K562 (cell line): ENCODE results near the gene HK1. TPM values are rescaled to one million over a fixed set of nuclear protein-coding genes. Genes with fewer than 3 reads are reported as not detected.

Experiments used
- ATF3 ChIP-seq, 2 experiments: fragments of 450-650 bp in 1 of 2; sonication (generic) in 1 of 2; formaldehyde crosslinking in 1 of 2; IDR thresholded peaks in 1 of 2; conservative IDR thresholded peaks in 1 of 2; 2 replicates each; pipeline versions ENCODE4 v1.6.1 to v1.8.1; 2016 to 2023; ENCODE audit warnings: mild to moderate bottlenecking in 2 of 2, moderate library complexity in 2 of 2, inconsistent platforms in 1 of 2, missing genetic modification reagents in 1 of 2
- BACH1 ChIP-seq: fragments of 200-800 bp; sonication (Bioruptor generic); IDR thresholded peaks from 2 replicates; pipeline ENCODE4 v1.6.1; 2016; ENCODE audit warnings: missing genetic modification characterization, missing compliant biosample characterization
- E2F1 ChIP-seq: sonication (generic); formaldehyde crosslinking; IDR thresholded peaks from 2 replicates; pipeline ENCODE4 v1.8.1; 2023; ENCODE audit warnings: mild to moderate bottlenecking, missing genetic modification reagents, moderate library complexity
- FOXK1 ChIP-seq: sonication (generic); formaldehyde crosslinking; IDR thresholded peaks from 2 replicates; pipeline ENCODE4 v1.8.0; 2022; ENCODE audit warnings: missing genetic modification reagents, mild to moderate bottlenecking, borderline replicate concordance
- HDGF ChIP-seq: fragments of 450-650 bp; IDR thresholded peaks from 2 replicates; pipeline ENCODE4 v1.6.1; 2016
- HMG20A ChIP-seq: fragments of 450-650 bp; formaldehyde crosslinking; conservative IDR thresholded peaks from 2 replicates; pipeline ENCODE4 v1.4.0; 2020; ENCODE audit warnings: mild to moderate bottlenecking, mixed read lengths
- KDM4B ChIP-seq, 2 experiments: fragments of 450-650 bp in 1 of 2; sonication (generic) in 1 of 2; IDR thresholded peaks; 2 replicates each; pipeline ENCODE4 v1.6.1; 2016 to 2017; ENCODE audit warnings: borderline replicate concordance in 2 of 2, antibody characterized with exemption in 1 of 2, low read depth in 1 of 2, mild to moderate bottlenecking in 1 of 2
- KHSRP ChIP-seq: fragments of 450-650 bp; IDR thresholded peaks from 2 replicates; pipeline ENCODE4 v1.6.1; 2017
- KLF16 ChIP-seq: IDR thresholded peaks from 2 replicates; pipeline ENCODE4 v1.6.1; 2016; ENCODE audit warnings: antibody characterized with exemption
- LARP7 ChIP-seq: fragments of 450-650 bp; IDR thresholded peaks from 2 replicates; pipeline ENCODE4 v1.6.1; 2016
- MIER1 ChIP-seq: fragments of 450-650 bp; IDR thresholded peaks from 2 replicates; pipeline ENCODE4 v1.6.1; 2016; ENCODE audit warnings: antibody characterized with exemption, mild to moderate bottlenecking, low read depth
- RAD51 ChIP-seq: fragments of 450-650 bp; IDR thresholded peaks from 2 replicates; pipeline ENCODE4 v1.7.1; 2016; ENCODE audit warnings: low read depth, mild to moderate bottlenecking, borderline replicate concordance
- SAFB ChIP-seq: fragments of 200-400 bp; formaldehyde crosslinking; IDR thresholded peaks from 2 replicates; pipeline ENCODE4 v1.6.1; 2017; ENCODE audit warnings: low read depth, low read length, borderline replicate concordance
- SETDB1 ChIP-seq: IDR thresholded peaks from one replicate; pipeline ENCODE4 v1.6.1; 2012; ENCODE audit warnings: low read length, control low read depth, inconsistent platforms
- SIX5 ChIP-seq, 2 experiments: IDR thresholded peaks; 2 replicates each; pipeline ENCODE4 v1.6.1; 2011; ENCODE audit warnings: low read length in 2 of 2, borderline replicate concordance in 1 of 2, low read depth in 1 of 2, mild to moderate bottlenecking in 1 of 2, moderate library complexity in 1 of 2; ENCODE audit not compliant: insufficient read depth in 1 of 2
- SOX6 ChIP-seq: fragments of 450-650 bp; IDR thresholded peaks from 2 replicates; pipeline ENCODE4 v1.6.1; 2014; ENCODE audit warnings: mild to moderate bottlenecking
- TEAD2 ChIP-seq: fragments of 450-650 bp; IDR thresholded peaks from 2 replicates; pipeline ENCODE4 v1.6.1; 2016; ENCODE audit warnings: missing genetic modification characterization, control low read depth, missing compliant biosample characterization
- TEAD4 ChIP-seq, 2 experiments: sonication (generic) in 1 of 2; formaldehyde crosslinking in 1 of 2; IDR thresholded peaks; 2 replicates each; pipeline versions ENCODE4 v1.6.1 to v1.8.0; 2012 to 2022; ENCODE audit warnings: borderline replicate concordance in 1 of 2, inconsistent platforms in 1 of 2, low read length in 1 of 2, mild to moderate bottlenecking in 1 of 2, missing genetic modification reagents in 1 of 2
- ZBTB1 ChIP-seq: sonication (generic); formaldehyde crosslinking; IDR thresholded peaks from 2 replicates; pipeline ENCODE4 v1.8.1; 2023; ENCODE audit warnings: missing genetic modification reagents, low read depth, mild to moderate bottlenecking, borderline replicate concordance
- ZBTB33 ChIP-seq: sonication (generic); formaldehyde crosslinking; IDR thresholded peaks from 2 replicates; pipeline ENCODE4 v1.8.1; 2023; ENCODE audit warnings: mild to moderate bottlenecking, missing genetic modification reagents
- ZC3H8 ChIP-seq: fragments of 450-650 bp; IDR thresholded peaks from 2 replicates; pipeline ENCODE4 v1.6.1; 2017
- ZFP1 ChIP-seq: fragments of 450-650 bp; formaldehyde crosslinking; IDR thresholded peaks from 2 replicates; pipeline ENCODE4 v1.4.0; 2020; ENCODE audit warnings: mild to moderate bottlenecking, mixed read lengths
- ZKSCAN1 ChIP-seq: fragments of 150-350 bp; IDR thresholded peaks from 2 replicates; pipeline ENCODE4 v1.6.1; 2016; ENCODE audit warnings: low read depth, low read length
- ZNF408 ChIP-seq: fragments of 250-450 bp; sonication (Bioruptor Pico); IDR thresholded peaks from 2 replicates; pipeline ENCODE4 v1.4.0; 2020; ENCODE audit warnings: low read depth, mild to moderate bottlenecking, moderate library complexity
- ZNF695 ChIP-seq: fragments of 450-650 bp; formaldehyde crosslinking; IDR thresholded peaks from 2 replicates; pipeline ENCODE4 v1.4.0; 2020; ENCODE audit warnings: mild to moderate bottlenecking, moderate library complexity
- ZNF707 ChIP-seq: fragments of 250-450 bp; sonication (Bioruptor Pico); conservative IDR thresholded peaks from 2 replicates; pipeline ENCODE4 v1.8.0; 2022; ENCODE audit warnings: inconsistent platforms, mild to moderate bottlenecking, moderate library complexity
- polyA plus RNA-seq, 8 experiments: library from polyadenylated mRNA; depleted of rRNA in 4 of 8; stranded (reverse) in 5 of 8; unstranded in 3 of 8; fragments of >200 nt; fragmentation: Nextera tagmentation in 2 of 8; fragmentation: Illumina TruSeq in 1 of 8; extraction: Ambion mirVana in 2 of 8; extraction: Trizol in 1 of 8; gene quantifications; 2 replicates each; pipeline versions ENCODE4 v1.2.1 to v1.2.3, GENCODE V29; 2011 to 2014; ENCODE audit warnings: inconsistent platforms in 1 of 8, missing spikeins in 1 of 8
- total RNA-seq, 7 experiments: library from RNA; depleted of rRNA in 6 of 7; stranded (reverse); fragments of >200 nt in 6 of 7; fragmentation: Illumina TruSeq in 2 of 7; extraction: Trizol in 2 of 7; gene quantifications; 2 replicates each; pipeline versions ENCODE4 v1.2.1 to v1.2.3, GENCODE V29; 2011 to 2021; ENCODE audit warnings: low replicate concordance in 1 of 7

The HK1 gene
- total and polyA plus RNA-seq, 9 of the 15 experiments (the other 6 are each of a cell fraction or from before 2014, with no cell fraction given) = 29.2 to 444 (median 193) TPM

- TF ChIP-seq SIX5 (IDR thresholded peaks at IDR 0.05; ENCODE audit: borderline replicate concordance in 1 of 2, insufficient read depth in 1 of 2, low read depth in 1 of 2, low read length in 2 of 2) (no peak), TEAD2 (tag) (no peak), SETDB1 (no peak), ZKSCAN1 (no peak), ZBTB1 (no peak), KDM4B (IDR thresholded peaks at IDR 0.05; ENCODE audit: borderline replicate concordance in 2 of 2, low read depth in 1 of 2) (no peak), MIER1 (no peak), BACH1 (tag) (no peak), SAFB (no peak), E2F1 (CRISPR knock-in tag) (no peak), ZFP1 (CRISPR knock-in tag) (no peak), FOXK1 (CRISPR knock-in tag) (peak; percentile 65; the same call in 1 of the 2 replicates), ZBTB33 (0 out of 2 replicates have a peak, but pooled peaks have one; percentile 9), SOX6 (no peak), TEAD4 (IDR thresholded peaks at IDR 0.05; ENCODE audit: low read length) (no peak), TEAD4 (CRISPR knock-in tag; IDR thresholded peaks at IDR 0.05; ENCODE audit: borderline replicate concordance) (no peak), ZNF707 (CRISPR knock-in tag) (no peak), KLF16 (no peak), ZNF695 (no peak), ATF3 (IDR thresholded peaks at IDR 0.05) (no peak), ATF3 (CRISPR knock-in tag; conservative IDR thresholded peaks at IDR 0.05) (no peak), KHSRP (no peak), HMG20A (CRISPR knock-in tag) (no peak), ZC3H8 (0 out of 2 replicates have a peak, but pooled peaks have one; percentile 2), ZNF408 (CRISPR knock-in tag) (no peak), HDGF (no peak), LARP7 (no peak; the same call in 1 of the 2 replicates), RAD51 (no peak)
Measured at GRCh38 chr10:69316313-69317059, 38.2 kb downstream of the HK1 start (continued).
